ENCODE data around the gene CWF19L1. TPM values are rescaled to one million over a fixed set of nuclear protein-coding genes. Genes with fewer than 3 reads are reported as not detected.
"Not testable (repeated sequence)": the region's sequence is repeated elsewhere in the genome, so short reads cannot be mapped to it uniquely, and the experiment has no call there.

Gene CWF19L1
- total RNA-seq, 1 donor from 2014 or later, result 53.3 TPM

GRCh38 chr10:100291356-100291755 lies 23.9 kb upstream of the CWF19L1 start:
- ATAC-seq (ENCODE audit: low read depth) (no peak), DNase-seq (no peak)
- H3K27me3 Mint-ChIP-seq, result peaks cover 22% of the 10 kb centered on the region
- H3K4me1 Mint-ChIP-seq, result peaks cover 2% of the 10 kb centered on the region
- intact Hi-C loops (cut with micrococcal nuclease), result no loop called here
- H3K36me3 Mint-ChIP-seq (ENCODE audit: low read depth), result peaks cover 2% of the 10 kb centered on the region
- TF ChIP-seq CTCF (IDR thresholded peaks at IDR 0.05), result no peak
- H3K4me3 Mint-ChIP-seq, result no peak overlapping the region
- no peak overlapping the region for H3K27ac Mint-ChIP-seq
- CTCF ChIA-PET, result no interaction called here
- no peaks in the 10 kb centered on the region for H3K9me3 Mint-ChIP-seq
- POLR2A ChIA-PET, result interaction anchor here (0.6 kb wide), 1 partner anchor 11 kb away, joined by 4 read pairs; no protein-coding TSS in a partner anchor

- CTCF ChIA-PET, result no interaction called here
- DNase-seq (no peak), ATAC-seq (ENCODE audit: low read depth) (no peak)
- POLR2A ChIA-PET, result no interaction called here
- no peak for TF ChIP-seq CTCF (IDR thresholded peaks at IDR 0.05)
- intact Hi-C loops (cut with micrococcal nuclease), result no loop called here
- H3K27me3 Mint-ChIP-seq, result peaks cover 15% of the 10 kb centered on the region
- H3K4me3 Mint-ChIP-seq, result no peak overlapping the region
- no peak overlapping the region for H3K27ac Mint-ChIP-seq
- H3K36me3 Mint-ChIP-seq (ENCODE audit: low read depth), result peaks cover 10% of the 10 kb centered on the region
- H3K9me3 Mint-ChIP-seq, result no peaks in the 10 kb centered on the region
- no peaks in the 10 kb centered on the region for H3K4me1 Mint-ChIP-seq
Observed at GRCh38 chr10:100289641-100290040, 22.2 kb upstream of the CWF19L1 start.

- peaks cover 7% of the 10 kb centered on the region for H3K27me3 Mint-ChIP-seq
- CTCF ChIA-PET, result no interaction called here
- no peaks in the 10 kb centered on the region for H3K9me3 Mint-ChIP-seq
- H3K4me3 Mint-ChIP-seq, result no peak overlapping the region
- TF ChIP-seq CTCF (IDR thresholded peaks at IDR 0.05), result no peak
- DNase-seq (no peak), ATAC-seq (ENCODE audit: low read depth) (no peak)
- peak overlapping the region; percentile 97 for H3K27ac Mint-ChIP-seq
- no peaks in the 10 kb centered on the region for H3K4me1 Mint-ChIP-seq
- peaks cover 10% of the 10 kb centered on the region for H3K36me3 Mint-ChIP-seq (ENCODE audit: low read depth)
- intact Hi-C loops (cut with micrococcal nuclease), result no loop called here
- POLR2A ChIA-PET, result no interaction called here
Observed at GRCh38 chr10:100288196-100288595, 20.8 kb upstream of the CWF19L1 start.

GRCh38 chr10:100287756-100288155 lies 20.3 kb upstream of the CWF19L1 start:
- peak overlapping the region; percentile 97 for H3K27ac Mint-ChIP-seq
- ATAC-seq (ENCODE audit: low read depth), result no peak
- DNase-seq, result no peak
- ChIA-PET POLR2A (interaction anchor here (0.6 to 0.9 kb wide), 3 partner anchors 21 to 51 kb away, joined by 3 to 5 read pairs (median 3); no protein-coding TSS in a partner anchor), CTCF (no interaction called here)
- intact Hi-C loops (cut with micrococcal nuclease), result loop anchor here (2.0 kb wide), 2 partner anchors 59 to 195 kb away; partner anchors contain the start of gene SCD
- H3K27me3 Mint-ChIP-seq, result peaks cover 6% of the 10 kb centered on the region
- peaks cover 10% of the 10 kb centered on the region for H3K36me3 Mint-ChIP-seq (ENCODE audit: low read depth)
- H3K4me3 Mint-ChIP-seq, result no peak overlapping the region
- H3K4me1 Mint-ChIP-seq, result no peaks in the 10 kb centered on the region
- no peak for TF ChIP-seq CTCF (IDR thresholded peaks at IDR 0.05)
- H3K9me3 Mint-ChIP-seq, result no peaks in the 10 kb centered on the region

- no peak for TF ChIP-seq CTCF (IDR thresholded peaks at IDR 0.05)
- Mint-ChIP-seq H3K27ac (peak within 1 kb of the TSS; percentile 97), H3K9me3 (no peaks in the 10 kb centered on the region), H3K4me3 (peak within 1 kb of the TSS; percentile 99), H3K27me3 (no peaks in the 10 kb centered on the region), H3K4me1 (no peaks in the 10 kb centered on the region), H3K36me3 (ENCODE audit: low read depth) (peaks cover 10% of the 10 kb centered on the region)
- DNase-seq, result peak; percentile 95
- POLR2A ChIA-PET, result interaction anchor here (0.6 to 1.6 kb wide), 10 partner anchors 19 to 509 kb away, joined by 3 to 7 read pairs (median 4); partner anchors contain the start of gene CWF19L1
- CTCF ChIA-PET, result no interaction called here
- peak; percentile 86 for ATAC-seq (ENCODE audit: low read depth)
- intact Hi-C loops (cut with micrococcal nuclease), result loop anchor here (1.0 to 2.0 kb wide), 4 partner anchors 19 to 196 kb away; partner anchors contain the start of genes CWF19L1 and SCD
Observed at GRCh38 chr10:100286051-100287033, 18.9 kb upstream of the CWF19L1 start, which contains the start of gene BLOC1S2. TSS of gene BLOC1S2 (minus strand) at chr10:100286680. CDS start at chr10:100286659, 21 bp downstream.

GRCh38 chr10:100285326-100285725 lies 17.9 kb upstream of the CWF19L1 start:
- peak overlapping the region; percentile 97 for H3K27ac Mint-ChIP-seq
- ATAC-seq (ENCODE audit: low read depth); intact Hi-C loops (cut with micrococcal nuclease); H3K9me3 Mint-ChIP-seq; CTCF ChIA-PET; DNase-seq; H3K27me3 Mint-ChIP-seq; H3K4me1 Mint-ChIP-seq: not testable (repeated sequence)
- H3K4me3 Mint-ChIP-seq, result peak overlapping the region; percentile 99
- POLR2A ChIA-PET, result interaction anchor here (0.6 to 1.6 kb wide), 5 partner anchors 18 to 61 kb away, joined by 3 to 6 read pairs (median 5); partner anchors contain the start of gene CWF19L1
- H3K36me3 Mint-ChIP-seq (ENCODE audit: low read depth), result peaks cover 18% of the 10 kb centered on the region

All from activated B cell treated with CpG ODN at 0.5 μM for 24 hours (primary cell).